K562 (cell line): ENCODE data around the gene DAPK1. TPM values are rescaled to one million over a fixed set of nuclear protein-coding genes. Genes with fewer than 3 reads are reported as not detected.

Source experiments
- ATAC-seq: fragments of 200-7000 bp; cut with Tn5 transposase; 3 replicates; pipeline ENCODE4 v1.9.1; 2020; ENCODE audit warnings: moderate library complexity
- BruUV-seq: library from RNA; stranded (reverse); fragments of 400-500 nt; replicated peaks from 2 replicates; lab custom pipeline; 2021; lab: Mats Ljungman, UMichigan
- CTCF ChIA-PET: fragments of 300-600 bp; formaldehyde crosslinking; extraction: SDS; loops from one replicate; lab custom pipeline; 2021; ENCODE audit warnings: low intra/inter-chr PET ratio; lab: Yijun Ruan, JAX
- POLR2A ChIA-PET: fragments of 300-600, 350-650 bp; sonication (Branson Sonifier 250); formaldehyde crosslinking; extraction: SDS; loops from one replicate; lab custom pipeline; 2021; ENCODE audit warnings: antibody characterized with exemption, inconsistent platforms; lab: Yijun Ruan, JAX
- DNase-seq, 4 experiments: peaks; one replicate each; pipeline versions ENCODE4 v3.0.0 to v3.0.0-alpha.2; 2011 to 2018; ENCODE audit warnings: low spot score in 3 of 4, mixed read lengths in 3 of 4; ENCODE audit errors: extremely low read depth in 1 of 4
- FAIRE-seq: peaks from 2 replicates; lab custom pipeline; 2011; peaks lifted over from hg19 to GRCh38; lab: Jason Lieb, UNC
- H2AFZ ChIP-seq: 2 replicates; pipeline ENCODE4 v1.6.0; 2011; ENCODE audit warnings: low read depth, low read length, control low read depth, inconsistent platforms
- H3K27ac ChIP-seq: fragments of 200-600 bp; 3 replicates; pipeline ENCODE4 v1.8.0; 2011; ENCODE audit warnings: low read depth, mild to moderate bottlenecking, control low read depth, inconsistent platforms, low read length, moderate library complexity, mixed read lengths; ENCODE audit errors: extremely low read depth
- H3K27me3 ChIP-seq, 2 experiments: fragments of 300-600 bp in 1 of 2; 2 replicates in 1 of 2; 3 replicates in 1 of 2; pipeline versions ENCODE4 v1.6.0 to v1.8.0; 2011; ENCODE audit warnings: inconsistent platforms in 2 of 2, low read length in 2 of 2, mild to moderate bottlenecking in 1 of 2, mixed read lengths in 1 of 2, moderate library complexity in 1 of 2; ENCODE audit not compliant: control insufficient read depth in 2 of 2, insufficient read depth in 2 of 2
- H3K36me3 ChIP-seq: fragments of 300-600 bp; 3 replicates; pipeline ENCODE4 v1.8.0; 2011; ENCODE audit warnings: mild to moderate bottlenecking, low read length, inconsistent platforms; ENCODE audit not compliant: control insufficient read depth, insufficient read depth
- H3K4me1 ChIP-seq, 2 experiments: fragments of 200-600 bp in 1 of 2; replicated peaks in 1 of 2; 2 replicates in 1 of 2; 3 replicates in 1 of 2; pipeline versions ENCODE4 v1.5.1 to v1.8.0; 2011; ENCODE audit warnings: inconsistent platforms in 2 of 2, low read length in 2 of 2, mild to moderate bottlenecking in 1 of 2, mixed read lengths in 1 of 2, moderate library complexity in 1 of 2; ENCODE audit not compliant: control insufficient read depth in 2 of 2, insufficient read depth in 2 of 2
- H3K4me2 ChIP-seq: 2 replicates; pipeline ENCODE4 v1.6.1; 2011; ENCODE audit warnings: low read length, control low read depth, inconsistent platforms, mixed read lengths; ENCODE audit not compliant: insufficient read depth
- H3K4me3 ChIP-seq: fragments of 200-600 bp; sonication (generic), shearing (Covaris generic); 2 replicates; pipeline ENCODE4 v1.5.1; 2016; ENCODE audit warnings: control low read depth, inconsistent platforms
- H3K79me2 ChIP-seq: fragments of 200-600 bp; 3 replicates; pipeline ENCODE4 v1.8.0; 2011; ENCODE audit warnings: low read length, inconsistent platforms; ENCODE audit not compliant: control insufficient read depth, insufficient read depth
- H3K9ac ChIP-seq, 2 experiments: 2 replicates each; pipeline versions ENCODE4 v1.6.0 to v1.6.1; 2011; ENCODE audit warnings: low read depth in 2 of 2, low read length in 2 of 2, control low read depth in 1 of 2, inconsistent platforms in 1 of 2, mild to moderate bottlenecking in 1 of 2, mixed read lengths in 1 of 2; ENCODE audit not compliant: insufficient read depth in 1 of 2
- H3K9me1 ChIP-seq: one replicate; pipeline ENCODE4 v1.6.0; 2011; ENCODE audit warnings: inconsistent platforms, mild to moderate bottlenecking, low read length, moderate library complexity; ENCODE audit not compliant: control insufficient read depth, insufficient read depth
- H3K9me3 ChIP-seq: replicated peaks from 2 replicates; pipeline ENCODE4 v1.5.1; 2011; ENCODE audit warnings: low read depth, low read length, inconsistent platforms; ENCODE audit not compliant: control insufficient read depth, insufficient read depth
- H4K20me1 ChIP-seq: replicated peaks from 2 replicates; pipeline ENCODE4 v1.6.1; 2011; ENCODE audit warnings: low read length, inconsistent platforms, mixed read lengths; ENCODE audit not compliant: control insufficient read depth, insufficient read depth
- ATF1 ChIP-seq, 2 experiments: fragments of 450-650 bp in 1 of 2; IDR thresholded peaks; 2 replicates each; pipeline ENCODE4 v1.6.1; 2016; ENCODE audit warnings: missing compliant biosample characterization in 1 of 2, missing genetic modification characterization in 1 of 2
- CREB3 ChIP-seq: fragments of 450-650 bp; conservative IDR thresholded peaks from 2 replicates; pipeline ENCODE4 v1.6.1; 2016; ENCODE audit warnings: missing genetic modification characterization, low read depth, mild to moderate bottlenecking, missing compliant biosample characterization, moderate library complexity
- EP300 ChIP-seq: IDR thresholded peaks from 2 replicates; pipeline ENCODE4 v1.6.1; 2012; ENCODE audit warnings: low read length, improper control_type of control experiment
- ESRRA ChIP-seq: fragments of 450-650 bp; IDR thresholded peaks from 2 replicates; pipeline ENCODE4 v1.6.1; 2014; ENCODE audit warnings: low read depth, mild to moderate bottlenecking, moderate library complexity, borderline replicate concordance
- NBN ChIP-seq: fragments of 450-650 bp; IDR thresholded peaks from 2 replicates; pipeline ENCODE4 v1.6.1; 2016; ENCODE audit warnings: low read depth, mild to moderate bottlenecking
- NFE2 ChIP-seq: IDR thresholded peaks from 2 replicates; pipeline ENCODE4 v1.6.1; 2014; ENCODE audit warnings: antibody characterized with exemption, low read depth
- RAD21 ChIP-seq, 2 experiments: fragments of 250-450 bp in 1 of 2; fragments of 450-650 bp in 1 of 2; sonication (Bioruptor Pico) in 1 of 2; formaldehyde crosslinking in 1 of 2; IDR thresholded peaks in 1 of 2; conservative IDR thresholded peaks in 1 of 2; 2 replicates each; pipeline versions ENCODE4 v1.4.0 to v1.8.0; 2020 to 2022; ENCODE audit warnings: mild to moderate bottlenecking in 2 of 2, moderate library complexity in 1 of 2
- XRCC3 ChIP-seq: fragments of 450-650 bp; IDR thresholded peaks from 2 replicates; pipeline ENCODE4 v1.6.1; 2017; ENCODE audit warnings: mild to moderate bottlenecking, moderate library complexity
- ZBTB9 ChIP-seq: fragments of 450-650 bp; formaldehyde crosslinking; IDR thresholded peaks from 2 replicates; pipeline ENCODE4 v1.4.0; 2020; ENCODE audit warnings: mild to moderate bottlenecking, moderate library complexity
- ZFP91 ChIP-seq: sonication (generic); formaldehyde crosslinking; IDR thresholded peaks from 2 replicates; pipeline ENCODE4 v1.8.0; 2022; ENCODE audit warnings: mild to moderate bottlenecking, missing genetic modification reagents
- WGBS: fragments of 100-300 bp; shearing (Covaris generic); methylation state at CpG from one replicate; pipeline ENCODE4 v1.1.6; 2016; ENCODE audit warnings: low coverage, mixed read lengths; ENCODE audit not compliant: insufficient coverage; ENCODE audit errors: missing lambda C conversion rate; 5-methylcytosine and 5-hydroxymethylcytosine counted together
- in situ Hi-C: fragments of 300-500 bp; cut with MboI; formaldehyde crosslinking; loops from 4 replicates; pipeline ENCODE4 v1.15.0; 2018; ENCODE audit warnings: inconsistent platforms, mixed read lengths
- intact Hi-C: fragments of 100-400 bp; cut with micrococcal nuclease; formaldehyde crosslinking; loops from 2 replicates; pipeline ENCODE4 v1.14.2; 2022
- polyA plus RNA-seq, 8 experiments: library from polyadenylated mRNA; depleted of rRNA in 4 of 8; stranded (reverse) in 5 of 8; unstranded in 3 of 8; fragments of >200 nt; fragmentation: Nextera tagmentation in 2 of 8; fragmentation: Illumina TruSeq in 1 of 8; extraction: Ambion mirVana in 2 of 8; extraction: Trizol in 1 of 8; gene quantifications; 2 replicates each; pipeline versions ENCODE4 v1.2.1 to v1.2.3, GENCODE V29; 2011 to 2014; ENCODE audit warnings: inconsistent platforms in 1 of 8, missing spikeins in 1 of 8
- total RNA-seq, 7 experiments: library from RNA; depleted of rRNA in 6 of 7; stranded (reverse); fragments of >200 nt in 6 of 7; fragmentation: Illumina TruSeq in 2 of 7; extraction: Trizol in 2 of 7; gene quantifications; 2 replicates each; pipeline versions ENCODE4 v1.2.1 to v1.2.3, GENCODE V29; 2011 to 2021; ENCODE audit warnings: low replicate concordance in 1 of 7

Gene DAPK1
- total and polyA plus RNA-seq, 9 of the 15 experiments (the other 6 are each of a cell fraction or from before 2014, with no cell fraction given): 1.7 to 26.4 (median 15.8) TPM

GRCh38 chr9:87656485-87656884 is 158.8 kb downstream of the DAPK1 start:
- no peak overlapping the region for H3K4me3 ChIP-seq
- peak; percentile 51; the same call in 2 of the 3 replicates for ATAC-seq
- no peaks in the 10 kb centered on the region; the same call in 1 of the 2 replicates for H4K20me1 ChIP-seq
- no peaks in the 10 kb centered on the region for H3K9me1 ChIP-seq
- 34% methylated on average over 8 of the region's 8 CpGs for WGBS
- in situ Hi-C loops (loop anchor here (25.0 kb wide), 1 partner anchor 1219 kb away; no protein-coding TSS in a partner anchor), intact Hi-C loops (no loop called here)
- H3K36me3 ChIP-seq: peaks cover 19% of the 10 kb centered on the region; the same call in 2 of the 3 replicates
- TF ChIP-seq ATF1 (CRISPR knock-in tag; IDR thresholded peaks at IDR 0.05) (no peak), ATF1 (tag; IDR thresholded peaks at IDR 0.05) (no peak), RAD21 (CRISPR knock-in tag; conservative IDR thresholded peaks at IDR 0.05 in 1 of 2, IDR thresholded peaks at IDR 0.05 in 1 of 2) (peak in 1 of 2 experiments; percentile 38; a peak in 2 of 4 replicates)
- H2AFZ ChIP-seq: no peak overlapping the region
- no peaks in the 10 kb centered on the region for H3K27me3 ChIP-seq
- ChIA-PET CTCF (no interaction called here), POLR2A (interaction anchor here (1.2 kb wide), 1 partner anchor 58 kb away, joined by 3 read pairs; no protein-coding TSS in a partner anchor)
- H3K79me2 ChIP-seq: no peaks in the 10 kb centered on the region
- no peak overlapping the region for H3K4me2 ChIP-seq
- H3K9ac ChIP-seq: no peak overlapping the region
- BruUV-seq: no TSS peak
- H3K9me3 ChIP-seq: no peaks in the 10 kb centered on the region
- H3K27ac ChIP-seq: no peak overlapping the region
- peaks cover 0 to 3% of the 10 kb centered on the region in 2 experiments; a peak in 3 of 5 replicates for H3K4me1 ChIP-seq
- FAIRE-seq: peak; percentile 49
- DNase-seq: peak in 1 of 4 experiments; percentile 6

DNA sequence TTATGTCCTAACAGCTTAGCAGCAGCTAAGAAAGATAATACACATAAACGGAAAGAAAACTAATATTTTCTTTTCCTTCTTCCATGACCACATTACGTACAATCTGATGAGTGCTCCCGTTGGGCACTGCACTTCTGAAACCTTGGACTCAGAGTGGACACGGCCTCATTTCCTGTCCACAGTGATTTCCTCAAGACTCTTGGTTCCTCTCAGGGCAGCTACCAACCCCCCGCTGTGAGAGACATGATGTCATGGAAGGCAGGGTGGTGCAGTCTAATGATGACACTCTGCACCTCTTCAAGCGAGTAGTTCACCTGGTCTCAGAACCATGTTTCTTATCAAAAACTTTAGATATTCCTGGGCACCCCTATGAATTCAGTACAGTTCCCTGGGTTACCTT is 159.5 kb downstream of the DAPK1 start:
- CTCF ChIA-PET: no interaction called here
- 54% methylated on average over 5 of the region's 6 CpGs for WGBS
- H3K9me1 ChIP-seq: no peaks in the 10 kb centered on the region
- peaks cover 18% of the 10 kb centered on the region; the same call in 2 of the 3 replicates for H3K36me3 ChIP-seq
- H3K9ac ChIP-seq: no peak overlapping the region
- no peaks in the 10 kb centered on the region for H3K79me2 ChIP-seq
- H3K9me3 ChIP-seq: no peaks in the 10 kb centered on the region
- no peak overlapping the region for H2AFZ ChIP-seq
- BruUV-seq: no TSS peak
- peak in 1 of 4 experiments; percentile 16 for DNase-seq
- no peak for TF ChIP-seq NFE2
- no peak for TF ChIP-seq ZBTB9
- TF ChIP-seq ZFP91 (CRISPR knock-in tag): no peak
- no peak for TF ChIP-seq CREB3 (tag)
- no peak for TF ChIP-seq XRCC3
- no peak for TF ChIP-seq ESRRA
- no peak for TF ChIP-seq NBN
- TF ChIP-seq EP300: no peak
- TF ChIP-seq, all 486 proteins: peak for 0
- Histone ChIP-seq H4K20me1 (no peaks in the 10 kb centered on the region; the same call in 1 of the 2 replicates), H3K4me1 (peaks cover 0 to 3% of the 10 kb centered on the region in 2 experiments; a peak in 3 of 5 replicates), H3K27me3 (no peaks in the 10 kb centered on the region), H3K27ac (no peak overlapping the region), H3K4me2 (no peak overlapping the region), H3K4me3 (no peak overlapping the region)
- in situ Hi-C loops: loop anchor here (25.0 kb wide), 1 partner anchor 1220 kb away; no protein-coding TSS in a partner anchor
- POLR2A ChIA-PET: interaction anchor here (1.2 kb wide), 1 partner anchor 57 kb away, joined by 3 read pairs; no protein-coding TSS in a partner anchor
- ATAC-seq (peak; percentile 47; the same call in 1 of the 3 replicates), FAIRE-seq (no peak)
- intact Hi-C loops: no loop called here
